Peyer's patch (tissue), 4 donors: ENCODE measurements around the gene SCML1.

Source experiments
- CTCF ChIP-seq, 6 experiments: fragments of 450-650 bp in 4 of 6; fragments of 200-600 bp in 2 of 6; sonication (generic) in 1 of 6; IDR thresholded peaks; one replicate each; pipeline ENCODE4 v1.5.1; 2017 to 2019; ENCODE audit warnings: antibody characterized with exemption in 6 of 6, mild to moderate bottlenecking in 3 of 6, moderate library complexity in 1 of 6
- POLR2A ChIP-seq, 2 donors: fragments of 450-650 bp; IDR thresholded peaks; one replicate each; pipeline ENCODE4 v1.5.1; 2017; ENCODE audit warnings: antibody characterized with exemption in 2 of 2, mild to moderate bottlenecking in 2 of 2, moderate library complexity in 2 of 2

DNA sequence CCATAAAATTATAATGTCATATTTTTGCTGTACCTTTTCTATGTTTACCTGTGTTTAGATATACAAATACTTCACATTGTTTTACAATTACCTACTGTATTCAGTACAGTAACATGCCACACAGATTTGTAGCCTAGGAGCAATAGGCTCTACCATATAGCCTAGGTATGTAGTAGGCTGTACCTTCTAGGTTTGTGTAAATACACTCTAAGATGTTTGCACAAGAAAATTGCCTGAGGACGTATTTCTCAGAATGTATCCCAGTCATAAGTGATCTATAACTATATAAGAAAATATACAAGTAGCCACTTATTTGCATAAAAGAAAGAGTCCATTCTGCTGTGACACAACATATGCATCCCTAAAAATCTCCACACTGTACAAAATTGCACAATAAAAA, 36.3 kb upstream of the SCML1 start:
- TF ChIP-seq CTCF (IDR thresholded peaks at IDR 0.05) (no peak), POLR2A (IDR thresholded peaks at IDR 0.05) (no peak)
